Spleen (tissue), 11 donors: ENCODE measurements around the gene MFSD12. TPM values are rescaled to one million over a fixed set of nuclear protein-coding genes. Genes with fewer than 3 reads are reported as not detected.

Experiments
- DNase-seq: peaks from one replicate; pipeline ENCODE4 v3.0.0-alpha.2; 2020
- H3K27ac ChIP-seq, 8 donors: fragments of 200-600 bp; sonication (generic) in 7 of 8; 1 replicate in 4 of 8; 2 replicates in 4 of 8; pipeline versions ENCODE4 v1.5.0 to v1.8.0; 2016 to 2021; ENCODE audit warnings: inconsistent platforms in 4 of 8, mild to moderate bottlenecking in 4 of 8, moderate library complexity in 1 of 8
- H3K27me3 ChIP-seq, 7 donors: fragments of 200-600 bp; sonication (generic) in 6 of 7; replicated peaks in 1 of 7; 1 replicate in 4 of 7; 2 replicates in 3 of 7; pipeline versions ENCODE4 v1.5.0 to v1.8.0; 2016 to 2021; ENCODE audit warnings: inconsistent platforms in 3 of 7, mild to moderate bottlenecking in 1 of 7
- H3K36me3 ChIP-seq, 6 donors: fragments of 200-600 bp; sonication (generic) in 5 of 6; 1 replicate in 4 of 6; 2 replicates in 2 of 6; pipeline versions ENCODE4 v1.5.0 to v1.8.0; 2016 to 2021; ENCODE audit warnings: inconsistent platforms in 2 of 6
- H3K4me1 ChIP-seq, 6 donors: fragments of 200-600 bp; sonication (generic) in 5 of 6; 1 replicate in 3 of 6; 2 replicates in 3 of 6; pipeline versions ENCODE4 v1.5.0 to v1.8.0; 2016 to 2021; ENCODE audit warnings: inconsistent platforms in 3 of 6
- H3K4me3 ChIP-seq, 8 donors: fragments of 200-600 bp; sonication (generic) in 7 of 8; 1 replicate in 4 of 8; 2 replicates in 4 of 8; pipeline versions ENCODE4 v1.5.0 to v1.8.0; 2016 to 2021; ENCODE audit warnings: inconsistent platforms in 4 of 8, mild to moderate bottlenecking in 4 of 8, moderate library complexity in 2 of 8
- H3K9me3 ChIP-seq, 8 donors: fragments of 200-600 bp; sonication (generic) in 7 of 8; 1 replicate in 4 of 8; 2 replicates in 4 of 8; pipeline versions ENCODE4 v1.5.0 to v1.8.0; 2016 to 2021; ENCODE audit warnings: inconsistent platforms in 4 of 8
- POLR2A ChIP-seq, 3 donors: fragments of 450-650 bp; IDR thresholded peaks; one replicate each; pipeline ENCODE4 v1.5.1; 2017; ENCODE audit warnings: antibody characterized with exemption in 3 of 3, mild to moderate bottlenecking in 1 of 3
- POLR2AphosphoS5 ChIP-seq, 3 donors: sonication (generic); formaldehyde crosslinking; IDR thresholded peaks; one replicate each; pipeline ENCODE4 v1.5.1; 2017; ENCODE audit warnings: antibody characterized with exemption in 3 of 3
- WGBS, 5 donors: extraction: QIAGEN DNeasy Blood & Tissue Kit in 3 of 5; methylation state at CpG; one replicate each; pipeline versions ENCODE4 v1.1.5 to v1.1.7; 2013 to 2018; 5-methylcytosine and 5-hydroxymethylcytosine counted together
- intact Hi-C: fragments of 100-400 bp; cut with DNase I; formaldehyde crosslinking; loops from one replicate; pipeline ENCODE4 v1.15.0; 2023; ENCODE audit warnings: low total_unique reads
- polyA plus RNA-seq, 3 donors: library from polyadenylated mRNA; stranded (reverse); fragments of 200-250 nt; gene quantifications; one replicate each; pipeline ENCODE4 v1.2.1, GENCODE V29; 2013
- total RNA-seq, 7 donors: library from RNA; depleted of rRNA in 3 of 7; stranded (reverse); fragments of >200 nt in 3 of 7; fragmentation: NEBNext Ultra II Directional in 4 of 7; extraction: Animal tissue kit (Norgen Biotek cat#: 25700) in 4 of 7; gene quantifications; one replicate each; pipeline versions ENCODE4 v1.1.0 to v1.2.1, GENCODE V29; 2016 to 2021
- TF ChIP-seq, protein P1 (sequence below), 11 experiments: fragments of 200-600 bp in 7 of 11; fragments of 450-650 bp in 4 of 11; sonication (generic) in 4 of 11; IDR thresholded peaks in 8 of 11; conservative IDR thresholded peaks in 3 of 11; 1 replicate in 7 of 11; 2 replicates in 4 of 11; pipeline versions ENCODE4 v1.4.0 to v1.8.0; 2016 to 2021; ENCODE audit warnings: antibody characterized with exemption in 11 of 11, inconsistent platforms in 4 of 11, mild to moderate bottlenecking in 1 of 11
- donor health status: healthy with polysubstance abuse.
- donor health status: DM: no; HTN: no; CAD: no; lungs with moderate emphysema.
- donor health status: DM: no; HTN: no; CAD: no.
- donor health status: Bipolar disorder and iron deficiency.
- donor health status: healthy.
- donor health status: DM: no; HTN: no; CAD: no.
- donor health status: DM: yes; HTN: yes; CAD: no.

MFSD12 gene
- total and polyA plus RNA-seq, 10 donors: 31.0 to 131 (median 85.1) TPM

GRCh38 chr19:3593156-3593555 is 35.8 kb upstream of the MFSD12 start:
- H3K36me3 ChIP-seq: peaks cover 0 to 23% (median 0%) of the 10 kb centered on the region in 6 donors
- H3K27ac ChIP-seq: no peak overlapping the region
- intact Hi-C loops: no loop called here
- no peaks in the 10 kb centered on the region for H3K4me1 ChIP-seq
- no peaks in the 10 kb centered on the region for H3K27me3 ChIP-seq
- 50 to 74% (median 69%) methylated on average over 11 of the region's 11 CpGs for WGBS, 5 donors
- H3K9me3 ChIP-seq: no peaks in the 10 kb centered on the region
- H3K4me3 ChIP-seq: no peak overlapping the region
- TF ChIP-seq POLR2A (IDR thresholded peaks at IDR 0.05) (no peak), POLR2AphosphoS5 (IDR thresholded peaks at IDR 0.05) (peak in 1 of 3 donors; percentile 24)
- TF ChIP-seq, protein P1, sequence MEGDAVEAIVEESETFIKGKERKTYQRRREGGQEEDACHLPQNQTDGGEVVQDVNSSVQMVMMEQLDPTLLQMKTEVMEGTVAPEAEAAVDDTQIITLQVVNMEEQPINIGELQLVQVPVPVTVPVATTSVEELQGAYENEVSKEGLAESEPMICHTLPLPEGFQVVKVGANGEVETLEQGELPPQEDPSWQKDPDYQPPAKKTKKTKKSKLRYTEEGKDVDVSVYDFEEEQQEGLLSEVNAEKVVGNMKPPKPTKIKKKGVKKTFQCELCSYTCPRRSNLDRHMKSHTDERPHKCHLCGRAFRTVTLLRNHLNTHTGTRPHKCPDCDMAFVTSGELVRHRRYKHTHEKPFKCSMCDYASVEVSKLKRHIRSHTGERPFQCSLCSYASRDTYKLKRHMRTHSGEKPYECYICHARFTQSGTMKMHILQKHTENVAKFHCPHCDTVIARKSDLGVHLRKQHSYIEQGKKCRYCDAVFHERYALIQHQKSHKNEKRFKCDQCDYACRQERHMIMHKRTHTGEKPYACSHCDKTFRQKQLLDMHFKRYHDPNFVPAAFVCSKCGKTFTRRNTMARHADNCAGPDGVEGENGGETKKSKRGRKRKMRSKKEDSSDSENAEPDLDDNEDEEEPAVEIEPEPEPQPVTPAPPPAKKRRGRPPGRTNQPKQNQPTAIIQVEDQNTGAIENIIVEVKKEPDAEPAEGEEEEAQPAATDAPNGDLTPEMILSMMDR (IDR thresholded peaks at IDR 0.05 in 8 of 11, conservative IDR thresholded peaks at IDR 0.05 in 3 of 11): no peak
- no peak for DNase-seq

DNA sequence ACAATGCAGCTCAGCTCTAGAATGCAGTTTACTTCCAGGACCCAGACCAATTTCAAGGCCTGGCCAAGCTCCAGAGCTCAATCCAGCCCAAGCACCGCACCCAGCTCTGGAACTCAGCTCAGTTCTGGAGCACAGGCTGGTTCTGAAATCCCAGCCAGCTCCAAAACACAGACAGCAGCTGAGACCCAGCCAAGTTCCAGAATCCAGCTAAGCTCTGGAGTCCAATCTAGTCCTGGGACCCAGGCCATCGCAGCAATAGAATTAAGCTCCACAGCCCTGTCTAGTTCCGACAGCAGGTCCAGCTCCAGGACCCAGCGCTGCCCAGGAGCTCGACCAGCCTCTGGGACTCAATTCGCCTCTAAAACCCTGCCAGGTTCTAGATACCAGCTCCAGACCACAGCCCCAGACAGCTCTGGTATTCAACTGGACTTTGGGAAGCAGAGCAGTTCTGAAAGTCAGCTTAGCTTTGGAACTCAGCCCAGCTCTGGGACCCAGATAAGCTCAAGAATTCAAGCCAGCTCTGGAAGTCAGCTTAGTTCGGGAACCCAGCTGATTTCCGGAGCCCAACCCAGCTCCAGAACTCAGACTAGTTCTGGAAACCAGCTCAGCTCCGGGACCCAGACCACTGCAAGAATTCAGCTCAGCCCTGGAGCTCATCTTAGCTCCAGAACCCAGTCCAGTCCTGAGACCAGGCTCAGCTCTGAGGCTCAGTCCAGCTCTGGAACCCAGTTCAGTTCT is 34.7 kb upstream of the MFSD12 start:
- 81 to 95% (median 90%) methylated on average over 7 to 9 of the region's 9 CpGs for WGBS, 5 donors
- H3K4me3 ChIP-seq: no peak overlapping the region
- no peaks in the 10 kb centered on the region for H3K4me1 ChIP-seq
- intact Hi-C loops: no loop called here
- peaks cover 0 to 16% (median 0%) of the 10 kb centered on the region in 6 donors for H3K36me3 ChIP-seq
- DNase-seq: no peak
- no peaks in the 10 kb centered on the region for H3K9me3 ChIP-seq
- H3K27me3 ChIP-seq: no peaks in the 10 kb centered on the region
- H3K27ac ChIP-seq: no peak overlapping the region
- TF ChIP-seq, protein P1 (IDR thresholded peaks at IDR 0.05 in 8 of 11, conservative IDR thresholded peaks at IDR 0.05 in 3 of 11): no peak
- TF ChIP-seq POLR2AphosphoS5 (IDR thresholded peaks at IDR 0.05) (no peak), POLR2A (IDR thresholded peaks at IDR 0.05) (no peak)

DNA sequence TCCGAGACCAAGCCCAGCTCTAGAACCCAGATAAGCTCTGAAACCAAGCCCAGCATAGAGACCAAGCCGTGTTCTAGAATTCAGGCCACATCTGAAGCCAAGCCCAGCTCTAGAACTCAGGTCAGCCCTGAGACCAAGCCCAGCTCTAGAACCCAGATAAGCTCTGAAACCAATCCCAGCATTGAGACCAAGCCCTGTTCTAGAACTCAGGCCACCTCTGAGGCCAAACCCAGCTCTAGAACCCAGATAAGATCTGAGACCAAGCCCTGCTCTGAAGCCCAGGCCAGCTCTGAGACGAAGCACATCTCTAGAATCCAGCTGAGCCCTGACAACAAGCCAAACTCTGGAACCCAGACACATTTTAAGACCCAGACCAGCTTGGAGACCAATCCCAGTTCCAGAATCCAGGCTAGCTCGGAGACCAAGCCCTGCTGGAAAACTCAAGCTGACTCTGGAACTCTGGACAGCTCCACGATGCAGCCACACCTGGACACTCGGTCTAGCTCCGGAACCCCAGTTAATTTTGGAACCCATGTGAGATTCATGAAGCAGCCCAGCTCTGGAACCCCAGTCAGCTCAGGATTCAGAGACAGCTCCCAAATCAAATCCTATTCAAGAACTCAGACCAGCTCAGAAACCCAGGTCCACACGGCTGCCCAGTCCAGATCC is 33.7 kb upstream of the MFSD12 start:
- DNase-seq: no peak
- no peak overlapping the region for H3K4me3 ChIP-seq
- H3K4me1 ChIP-seq: peaks cover 0 to 9% (median 3%) of the 10 kb centered on the region in 6 donors
- H3K9me3 ChIP-seq: no peaks in the 10 kb centered on the region
- intact Hi-C loops: no loop called here
- H3K27me3 ChIP-seq: peaks cover 0 to 7% (median 0%) of the 10 kb centered on the region in 7 donors
- peaks cover 0 to 15% (median 0%) of the 10 kb centered on the region in 6 donors for H3K36me3 ChIP-seq
- no peak for TF ChIP-seq POLR2A (IDR thresholded peaks at IDR 0.05)
- TF ChIP-seq, protein P1 (IDR thresholded peaks at IDR 0.05 in 8 of 11, conservative IDR thresholded peaks at IDR 0.05 in 3 of 11): no peak
- whole genome bisulfite sequencing, 5 donors: 86 to 96% (median 92%) methylated on average over 7 to 8 of the region's 8 CpGs
- no peak overlapping the region for H3K27ac ChIP-seq

DNA sequence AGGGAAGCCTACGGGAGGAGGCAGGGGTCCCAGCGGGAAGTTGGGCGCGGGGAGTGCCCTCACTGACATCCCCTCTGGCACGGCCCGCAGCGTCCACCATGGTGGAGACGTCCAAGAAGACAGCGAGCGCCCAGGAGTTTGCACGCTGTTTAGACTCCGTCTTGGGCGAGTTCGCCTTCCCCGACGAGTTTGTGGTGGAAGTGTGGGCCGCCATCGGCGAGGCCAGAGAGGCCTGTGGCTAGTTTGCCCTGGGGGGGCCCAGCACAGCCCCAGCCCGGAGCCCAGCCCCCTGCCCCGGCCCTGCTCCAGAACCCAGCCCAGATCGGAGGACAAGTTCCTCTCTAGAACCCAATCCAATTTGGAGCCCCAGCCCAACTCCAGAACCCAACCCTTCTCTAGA is 32.6 kb upstream of the MFSD12 start:
- TF ChIP-seq POLR2AphosphoS5 (IDR thresholded peaks at IDR 0.05) (no peak), POLR2A (IDR thresholded peaks at IDR 0.05) (no peak)
- TF ChIP-seq, protein P1 (IDR thresholded peaks at IDR 0.05 in 8 of 11, conservative IDR thresholded peaks at IDR 0.05 in 3 of 11): no peak
- intact Hi-C loops: no loop called here
- DNase-seq: no peak
- Histone ChIP-seq H3K4me3 (no peak overlapping the region), H3K4me1 (peaks cover 0 to 21% (median 12%) of the 10 kb centered on the region in 6 donors), H3K27me3 (peaks cover 0 to 19% (median 8%) of the 10 kb centered on the region in 7 donors), H3K27ac (no peak overlapping the region), H3K9me3 (no peaks in the 10 kb centered on the region), H3K36me3 (peaks cover 0 to 6% (median 0%) of the 10 kb centered on the region in 6 donors)
- 94 to 96% (median 95%) methylated on average over 15 to 22 of the region's 22 CpGs for WGBS, 5 donors
